ENCODE results near the gene SSH2.
"Not testable (repeated sequence)": the region's sequence is repeated elsewhere in the genome, so short reads cannot be mapped to it uniquely, and the experiment has no call there.

SSH2 gene

GRCh38 chr17:29740017-29740416 is 190.0 kb downstream of the SSH2 start:
- no peak for DNase-seq (ENCODE audit: low read depth in 2 of 3, low spot score in 2 of 3)

DNA sequence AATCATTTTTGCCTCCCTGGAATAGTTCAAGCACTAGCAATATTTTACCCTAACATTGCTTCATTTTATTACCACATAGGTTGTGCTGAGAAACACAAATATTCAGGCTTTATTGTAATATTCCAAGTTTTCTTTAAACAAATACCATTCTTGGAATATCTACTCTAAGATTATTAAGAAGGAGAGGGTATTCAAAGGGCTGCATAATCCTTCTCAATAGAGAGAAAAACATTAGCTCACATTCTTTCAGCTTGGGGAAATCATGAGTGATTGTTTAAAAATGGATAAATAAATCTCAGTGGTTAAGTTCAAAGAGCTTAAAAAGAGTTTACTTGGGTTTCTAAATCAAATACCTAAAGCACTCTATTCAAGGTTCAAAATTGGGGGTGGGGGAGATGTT is 195.4 kb downstream of the SSH2 start:
- no peak for DNase-seq (ENCODE audit: low read depth in 2 of 3, low spot score in 2 of 3)

- no peak for DNase-seq (ENCODE audit: low read depth in 2 of 3, low spot score in 2 of 3)
Measured at GRCh38 chr17:29733166-29733565, 196.9 kb downstream of the SSH2 start.

DNA sequence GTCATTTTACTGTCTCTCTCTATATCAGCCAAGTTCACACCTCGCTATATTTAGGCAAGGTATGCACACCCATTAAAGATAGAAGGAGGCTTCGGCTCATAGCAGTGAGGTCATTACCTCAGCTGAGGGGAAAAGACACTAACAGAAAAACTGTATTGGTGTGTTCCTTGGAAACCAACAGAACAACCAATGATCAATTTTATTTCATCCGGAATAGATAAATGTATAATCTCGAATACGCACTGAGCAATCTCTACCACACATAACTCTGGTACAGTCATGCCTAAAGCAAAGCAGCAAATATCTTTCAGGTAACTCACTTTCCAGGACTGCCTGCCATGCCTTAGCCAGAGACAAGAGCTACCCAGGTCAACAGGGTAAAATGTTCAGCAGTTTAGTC is 197.4 kb downstream of the SSH2 start:
- DNase-seq (ENCODE audit: low read depth in 2 of 3, low spot score in 2 of 3): no peak

- DNase-seq (ENCODE audit: low read depth in 2 of 3, low spot score in 2 of 3): no peak
Measured at GRCh38 chr17:29732209-29732608, 197.8 kb downstream of the SSH2 start.

- DNase-seq (ENCODE audit: low read depth in 2 of 3, low spot score in 2 of 3): no peak
Measured at GRCh38 chr17:29731589-29731929, 198.5 kb downstream of the SSH2 start.

GRCh38 chr17:29728490-29728889 is 201.5 kb downstream of the SSH2 start:
- DNase-seq (ENCODE audit: low read depth in 2 of 3, low spot score in 2 of 3): no peak

DNA sequence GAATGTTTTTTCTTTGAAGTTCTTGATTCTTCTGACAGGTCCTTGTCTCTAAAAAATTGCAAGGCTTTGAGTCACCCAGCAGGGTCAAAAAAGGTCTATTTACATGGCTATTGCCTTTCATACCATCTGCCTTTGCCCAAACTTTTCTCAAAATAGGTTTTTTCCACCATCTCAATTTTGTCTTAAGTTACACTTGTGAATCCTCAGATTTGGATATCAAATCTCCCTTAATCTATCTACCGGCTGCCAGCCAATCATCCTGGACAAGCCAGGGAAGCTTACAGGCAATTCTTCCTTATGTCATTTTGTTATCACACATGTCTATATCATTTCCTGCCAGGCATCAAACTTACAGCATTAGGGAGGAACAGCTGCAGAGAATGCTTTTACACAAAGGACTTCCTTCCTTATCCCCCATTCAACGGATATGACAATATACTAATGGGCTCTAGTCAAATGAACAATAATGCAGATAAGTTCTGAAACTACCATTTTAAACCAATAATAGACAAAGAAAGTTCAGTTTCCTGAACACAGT is 203.2 kb downstream of the SSH2 start:
- no peak for DNase-seq (ENCODE audit: low read depth in 2 of 3, low spot score in 2 of 3)

DNA sequence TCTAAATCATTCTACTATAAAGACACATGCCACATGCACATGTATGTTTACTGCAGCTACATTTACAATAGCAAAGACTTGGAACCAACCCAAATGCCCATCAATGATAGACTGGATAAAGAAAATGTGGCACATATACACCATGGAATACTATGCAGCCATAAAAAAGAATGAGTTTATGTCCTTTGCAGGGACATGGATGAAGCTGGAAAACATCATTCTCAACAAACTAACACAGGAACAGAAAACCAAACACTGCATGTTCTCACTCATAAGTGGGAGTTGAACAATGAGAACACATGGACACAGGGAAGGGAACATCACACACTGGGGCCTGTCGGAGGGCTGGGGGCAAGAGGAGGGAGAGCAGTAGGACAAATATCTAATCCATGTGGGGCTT is 204.6 kb downstream of the SSH2 start:
- DNase-seq (ENCODE audit: low read depth in 2 of 3, low spot score in 2 of 3): not testable (repeated sequence)

DNA sequence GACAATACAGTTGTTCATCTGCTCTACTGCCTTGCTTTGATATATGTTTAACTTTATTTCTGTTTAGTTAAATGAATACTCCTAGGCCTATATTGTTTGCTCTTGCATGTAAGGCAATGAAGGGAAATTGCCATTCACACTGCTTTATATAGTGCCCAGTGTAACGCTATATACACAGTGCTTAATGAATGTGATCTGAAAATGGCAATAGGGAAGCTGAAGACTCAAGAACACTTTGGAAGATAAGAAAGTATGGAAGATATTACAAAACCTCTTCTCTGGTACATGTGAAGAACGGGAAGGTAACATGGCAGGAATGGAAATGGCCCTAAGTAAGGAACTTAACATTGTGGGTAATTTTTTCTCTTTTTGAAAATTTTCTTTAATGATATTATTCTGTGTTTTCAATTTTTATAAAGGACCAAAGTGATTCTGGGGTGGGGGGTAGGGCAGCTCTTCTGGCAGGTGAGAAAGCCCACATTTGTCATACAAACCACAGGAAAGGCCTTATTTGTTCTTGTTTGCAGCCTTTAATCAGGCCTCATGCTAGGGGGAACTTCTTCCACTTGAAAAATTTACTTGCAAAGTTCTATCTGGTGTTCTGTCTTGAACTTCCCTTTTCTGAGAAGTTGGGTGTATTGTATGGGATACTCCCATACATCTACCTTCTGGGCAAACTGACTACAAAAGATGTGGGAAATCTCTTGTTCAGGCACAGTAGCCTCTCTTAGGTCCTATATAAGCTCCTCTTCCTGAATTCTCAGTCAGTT is 206.6 kb downstream of the SSH2 start:
- DNase-seq (ENCODE audit: low read depth in 2 of 3, low spot score in 2 of 3): no peak

GRCh38 chr17:29722411-29723198 is 207.4 kb downstream of the SSH2 start:
- DNase-seq (ENCODE audit: low read depth in 2 of 3, low spot score in 2 of 3): peak in 1 of 3 experiments; percentile 7

DNA sequence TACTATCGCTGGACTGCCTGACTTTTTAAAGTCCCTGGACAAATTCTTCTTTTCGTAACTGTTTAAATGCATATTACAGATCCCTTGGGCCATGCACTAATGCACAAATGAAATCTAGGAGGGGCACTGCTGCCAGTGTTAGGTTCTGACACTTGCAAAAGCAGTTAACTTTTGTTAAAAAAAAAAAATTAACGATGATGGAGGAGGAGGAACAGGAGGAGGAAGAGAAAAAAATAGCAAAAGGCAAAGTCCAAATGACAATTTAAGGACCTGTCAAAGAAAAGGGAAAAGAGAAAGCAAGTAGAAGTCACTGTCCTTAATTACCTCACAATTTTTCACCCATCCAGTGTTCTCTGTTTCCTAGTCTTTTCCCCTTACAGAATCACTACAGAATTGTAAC is 209.5 kb downstream of the SSH2 start:
- no peak for DNase-seq (ENCODE audit: low read depth in 2 of 3, low spot score in 2 of 3)

GRCh38 chr17:29719469-29719868 is 210.6 kb downstream of the SSH2 start:
- no peak for DNase-seq (ENCODE audit: low read depth in 2 of 3, low spot score in 2 of 3)

DNA sequence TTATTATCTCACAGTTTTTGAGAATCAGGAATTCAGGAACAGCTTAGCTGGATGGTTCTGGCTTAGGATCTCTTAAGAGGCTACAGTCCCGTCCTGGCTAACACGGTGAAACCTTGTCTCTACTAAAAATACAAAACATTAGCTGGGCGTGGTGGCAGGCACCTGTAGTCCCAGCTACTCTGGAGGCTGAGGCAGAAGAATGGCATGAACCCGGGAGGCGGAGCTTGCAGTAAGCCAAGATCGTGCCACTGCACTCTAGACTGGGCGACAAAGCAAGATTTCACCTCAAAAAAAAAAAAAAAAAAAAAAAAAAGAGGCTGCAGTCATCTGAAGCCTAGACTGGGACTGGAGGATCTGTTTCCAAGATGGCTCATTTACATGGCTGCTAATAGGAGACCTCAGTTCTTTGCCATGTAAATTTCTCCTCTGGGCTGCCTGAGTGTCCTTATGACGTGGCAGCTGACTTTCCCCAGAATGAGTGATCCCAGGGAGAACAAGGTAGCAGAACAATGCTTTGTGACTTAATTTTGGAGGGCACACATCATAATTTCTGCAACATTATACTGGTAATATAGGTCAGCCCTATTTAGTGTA is 211.5 kb downstream of the SSH2 start:
- DNase-seq (ENCODE audit: low read depth in 2 of 3, low spot score in 2 of 3): no peak

DNA sequence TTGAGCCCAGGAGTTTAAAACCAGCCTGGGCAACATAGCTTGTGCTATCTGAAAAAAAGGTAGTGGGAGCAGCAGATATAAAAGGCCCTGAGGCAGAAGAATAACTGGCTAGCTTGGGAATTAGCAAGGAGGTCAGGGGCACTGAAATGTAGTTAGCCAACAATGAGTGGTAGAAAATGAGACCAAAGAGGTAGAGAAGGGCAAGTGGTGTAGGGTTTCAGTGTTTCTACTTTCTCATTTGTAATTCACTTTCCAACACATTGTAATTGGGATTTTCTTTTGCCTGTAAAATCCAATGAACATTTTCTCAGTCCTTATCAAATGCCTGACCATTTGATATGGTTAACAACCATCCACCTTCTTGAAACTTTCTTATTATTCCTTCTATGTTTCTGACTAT is 212.2 kb downstream of the SSH2 start:
- no peak for DNase-seq (ENCODE audit: low read depth in 2 of 3, low spot score in 2 of 3)

- no peak for DNase-seq (ENCODE audit: low read depth in 2 of 3, low spot score in 2 of 3)
Measured at GRCh38 chr17:29716566-29716965, 213.5 kb downstream of the SSH2 start.

- DNase-seq (ENCODE audit: low read depth in 2 of 3, low spot score in 2 of 3): no peak
Measured at GRCh38 chr17:29715680-29716079, 214.3 kb downstream of the SSH2 start.

DNA sequence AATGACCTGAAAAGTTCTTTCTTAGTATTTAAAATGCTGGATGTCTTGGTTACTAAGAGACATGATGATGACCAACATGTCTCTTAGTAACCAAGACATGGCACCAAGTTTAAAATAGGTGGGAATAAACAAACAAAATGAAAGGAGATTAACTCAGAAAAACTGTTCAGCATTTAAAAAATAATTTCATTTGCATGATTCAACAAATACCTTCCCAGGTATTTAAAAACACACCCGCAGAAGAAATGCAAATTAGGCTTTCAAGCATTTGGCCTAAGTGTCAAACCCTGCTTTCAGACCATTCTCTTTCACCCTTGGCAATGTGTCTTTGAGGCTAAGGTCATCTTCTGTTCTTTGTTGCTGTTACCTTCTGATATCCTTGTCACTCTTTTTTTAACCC is 215.9 kb downstream of the SSH2 start:
- DNase-seq (ENCODE audit: low read depth in 2 of 3, low spot score in 2 of 3): no peak

- DNase-seq (ENCODE audit: low read depth in 2 of 3, low spot score in 2 of 3): no peak
Measured at GRCh38 chr17:29713626-29714025, 216.4 kb downstream of the SSH2 start.

- DNase-seq (ENCODE audit: low read depth in 2 of 3, low spot score in 2 of 3): no peak
Measured at GRCh38 chr17:29711588-29712385, 218.2 kb downstream of the SSH2 start.

DNA sequence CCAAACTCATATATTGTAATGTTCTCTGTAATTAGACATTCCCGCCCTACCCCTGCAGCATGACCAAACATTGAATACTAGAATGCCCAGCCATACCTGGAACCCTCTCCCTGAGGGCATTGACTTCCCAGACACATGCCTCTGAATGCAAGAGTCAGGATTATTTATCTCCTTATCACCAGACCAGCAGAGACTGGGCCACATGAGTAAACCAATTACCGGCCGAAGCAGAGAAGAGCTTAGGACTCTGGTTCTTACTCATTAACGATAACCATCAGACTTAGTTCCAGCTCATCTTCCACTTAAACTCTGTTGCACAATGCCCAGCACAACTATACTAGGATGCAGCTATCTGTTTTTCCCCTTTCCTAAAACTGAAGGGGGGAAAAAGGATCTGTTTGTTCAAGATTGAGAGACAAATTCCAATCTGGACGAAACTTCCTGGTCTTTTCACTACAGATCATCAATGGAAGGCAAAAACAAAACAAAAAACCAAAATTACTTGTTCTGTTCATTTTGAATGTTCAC is 219.1 kb downstream of the SSH2 start:
- DNase-seq (ENCODE audit: low read depth in 2 of 3, low spot score in 2 of 3): no peak
